Activated T-helper 9 cell treated with anti-CD3 and anti-CD28 coated beads, Interleukin-2, amount 50 U/mL, for 16 hours (primary cell): ENCODE measurements around the gene CSMD2.

ENCODE experiments used
- DNase-seq: peaks from one replicate; pipeline ENCODE4 v3.0.0-alpha.2; 2020; ENCODE audit warnings: low read depth

CSMD2 gene

GRCh38 chr1:33713058-33713877 lies 451.8 kb downstream of the CSMD2 start:
- DNase-seq = no peak

- no peak for DNase-seq
These were observed 452.8 kb downstream of the CSMD2 start for GRCh38 chr1:33712186-33712585.

GRCh38 chr1:33711511-33711910 lies 453.5 kb downstream of the CSMD2 start:
- no peak for DNase-seq

GRCh38 chr1:33710967-33711366 lies 454.1 kb downstream of the CSMD2 start:
- DNase-seq = no peak

- DNase-seq = no peak
These were observed 455.0 kb downstream of the CSMD2 start for GRCh38 chr1:33709783-33710718.

- DNase-seq = no peak
These were observed 455.8 kb downstream of the CSMD2 start for GRCh38 chr1:33709174-33709782.

- no peak for DNase-seq
These were observed 458.3 kb downstream of the CSMD2 start for GRCh38 chr1:33706634-33707255.

GRCh38 chr1:33703464-33703863 lies 461.6 kb downstream of the CSMD2 start:
- no peak for DNase-seq

- no peak for DNase-seq
These were observed 466.5 kb downstream of the CSMD2 start for GRCh38 chr1:33698361-33699035.

GRCh38 chr1:33697816-33698215 lies 467.2 kb downstream of the CSMD2 start:
- no peak for DNase-seq

- DNase-seq = no peak
These were observed 468.1 kb downstream of the CSMD2 start for GRCh38 chr1:33696962-33697361.

- DNase-seq = no peak
These were observed 468.7 kb downstream of the CSMD2 start for GRCh38 chr1:33696311-33696710.

GRCh38 chr1:33692206-33693188 lies 472.5 kb downstream of the CSMD2 start:
- no peak for DNase-seq

- DNase-seq = no peak
These were observed 478.0 kb downstream of the CSMD2 start for GRCh38 chr1:33687000-33687399.

GRCh38 chr1:33686551-33686950 lies 478.5 kb downstream of the CSMD2 start:
- DNase-seq = no peak

- no peak for DNase-seq
These were observed 479.8 kb downstream of the CSMD2 start for GRCh38 chr1:33685256-33685655.

- DNase-seq = no peak
These were observed 480.4 kb downstream of the CSMD2 start for GRCh38 chr1:33684396-33685179.

GRCh38 chr1:33683913-33684312 lies 481.1 kb downstream of the CSMD2 start:
- no peak for DNase-seq

GRCh38 chr1:33682371-33682770 lies 482.7 kb downstream of the CSMD2 start:
- DNase-seq = no peak
